Natural killer cell (primary cell): ENCODE data around the gene CHERP. TPM values are rescaled to one million over a fixed set of nuclear protein-coding genes. Genes with fewer than 3 reads are reported as not detected.
A peak's percentile ranks its signal among the peaks of the same experiment; 100 is the strongest.
"Not testable (repeated sequence)": the region's sequence is repeated elsewhere in the genome, so short reads cannot be mapped to it uniquely, and the experiment has no call there.

Experiments
- ATAC-seq, 3 donors: fragments of 150-1000 bp in 2 of 3; fragments of 200-7000 bp in 1 of 3; cut with Tn5 transposase; 1 replicate in 1 of 3; 2 replicates in 2 of 3; pipeline ENCODE4 v1.10.0; 2021; ENCODE audit warnings: mild to moderate bottlenecking in 2 of 3, moderate library complexity in 2 of 3
- DNase-seq, 2 donors: peaks; one replicate each; pipeline versions ENCODE4 v3.0.0 to v3.0.0-alpha.2; 2013 to 2021; ENCODE audit warnings: mixed read lengths in 1 of 2
- H3K27ac ChIP-seq: one replicate; pipeline ENCODE4 v1.5.1; 2013; ENCODE audit warnings: mild to moderate bottlenecking, low read length
- H3K27me3 ChIP-seq: one replicate; pipeline ENCODE4 v1.6.1; 2013; ENCODE audit warnings: low read length; ENCODE audit not compliant: control insufficient read depth, insufficient read depth
- H3K36me3 ChIP-seq: one replicate; pipeline ENCODE4 v1.6.1; 2013; ENCODE audit warnings: low read length; ENCODE audit not compliant: control insufficient read depth, insufficient read depth
- H3K4me1 ChIP-seq: one replicate; pipeline ENCODE4 v1.6.1; 2013; ENCODE audit warnings: low read length; ENCODE audit not compliant: control insufficient read depth, insufficient read depth
- H3K4me3 ChIP-seq: one replicate; pipeline ENCODE4 v1.5.1; 2013; ENCODE audit warnings: low read length
- H3K9me3 ChIP-seq: one replicate; pipeline ENCODE4 v1.6.1; 2013; ENCODE audit warnings: low read length; ENCODE audit not compliant: control insufficient read depth, insufficient read depth
- H3K27ac Mint-ChIP-seq, 2 donors: one replicate each; pipeline ENCODE4 v1.8.0; 2022; ENCODE audit warnings: mild to moderate bottlenecking in 2 of 2, mixed read lengths in 2 of 2, moderate library complexity in 1 of 2
- H3K27me3 Mint-ChIP-seq, 2 donors: one replicate each; pipeline ENCODE4 v1.8.0; 2022; ENCODE audit warnings: low read depth in 2 of 2, mixed read lengths in 2 of 2
- H3K36me3 Mint-ChIP-seq: one replicate; pipeline ENCODE4 v1.8.0; 2022; ENCODE audit warnings: mixed read lengths
- H3K4me1 Mint-ChIP-seq, 2 donors: one replicate each; pipeline ENCODE4 v1.8.0; 2022; ENCODE audit warnings: mixed read lengths in 2 of 2
- H3K4me3 Mint-ChIP-seq: one replicate; pipeline ENCODE4 v1.8.0; 2022; ENCODE audit warnings: mild to moderate bottlenecking, moderate library complexity, mixed read lengths
- H3K9me3 Mint-ChIP-seq, 2 donors: one replicate each; pipeline ENCODE4 v1.8.0; 2022; ENCODE audit warnings: mixed read lengths in 2 of 2
- CTCF ChIP-seq: fragments of 200-600 bp; IDR thresholded peaks from one replicate; pipeline ENCODE4 v1.8.0; 2022; ENCODE audit warnings: antibody characterized with exemption
- WGBS: methylation state at CpG from one replicate; pipeline ENCODE4 v1.1.7; 2013; ENCODE audit warnings: missing lambda C conversion rate; ENCODE audit not compliant: insufficient coverage; 5-methylcytosine and 5-hydroxymethylcytosine counted together
- intact Hi-C: fragments of 100-400 bp; cut with micrococcal nuclease; formaldehyde crosslinking; loops from one replicate; pipeline ENCODE4 v1.14.2; 2022
- total RNA-seq, 4 donors: library from RNA; stranded (reverse); fragments of 120-200 nt in 1 of 4; gene quantifications; one replicate each; pipeline versions ENCODE4 v1.2.3 to v1.2.4, GENCODE V29; 2013 to 2022

CHERP gene
- total RNA-seq, 3 donors from 2014 or later (not counting 1 experiment from before 2014, with no cell fraction given), result 46.5 to 70.8 (median 68.2) TPM

- no peaks in the 10 kb centered on the region for H3K36me3 Mint-ChIP-seq
- no peak for DNase-seq
- peaks cover 27 to 30% of the 10 kb centered on the region in 2 donors for H3K4me1 Mint-ChIP-seq
- H3K27me3 Mint-ChIP-seq, result no peaks in the 10 kb centered on the region
- H3K4me1 ChIP-seq, result peaks cover 29% of the 10 kb centered on the region
- intact Hi-C loops, result loop anchor here (1.0 kb wide), 1 partner anchor 37 kb away; no protein-coding TSS in a partner anchor
- no peak for ATAC-seq
- H3K4me3 Mint-ChIP-seq, result peak overlapping the region; percentile 81
- no peak overlapping the region for H3K27ac Mint-ChIP-seq
- TF ChIP-seq CTCF, result no peak
- H3K27ac ChIP-seq, result no peak overlapping the region
- no peaks in the 10 kb centered on the region for H3K36me3 ChIP-seq
- H3K9me3 ChIP-seq, result no peaks in the 10 kb centered on the region
- no peaks in the 10 kb centered on the region for H3K9me3 Mint-ChIP-seq
- no CpG with 5 or more reads among the region's 2 CpGs for WGBS
- no peaks in the 10 kb centered on the region for H3K27me3 ChIP-seq
- no peak overlapping the region for H3K4me3 ChIP-seq
Observed at GRCh38 chr19:16472992-16473391, 69.2 kb downstream of the CHERP start.

GRCh38 chr19:16472559-16472899, 69.7 kb downstream of the CHERP start:
- intact Hi-C loops, result loop anchor here (1.0 kb wide), 1 partner anchor 36 kb away; no protein-coding TSS in a partner anchor
- Mint-ChIP-seq H3K27ac (peak overlapping the region; percentile 38 to 82), H3K4me3 (peak overlapping the region; percentile 81), H3K4me1 (peaks cover 32 to 34% of the 10 kb centered on the region in 2 donors)
- not testable (repeated sequence) for H3K36me3 Mint-ChIP-seq, H3K27me3 ChIP-seq, ATAC-seq, H3K27me3 Mint-ChIP-seq, H3K36me3 ChIP-seq, DNase-seq, H3K9me3 ChIP-seq, H3K9me3 Mint-ChIP-seq
- WGBS, result 56% methylated on average over 1 of the region's 2 CpGs
- peaks cover 31% of the 10 kb centered on the region for H3K4me1 ChIP-seq
- peak overlapping the region; percentile 82 for H3K4me3 ChIP-seq
- H3K27ac ChIP-seq, result peak overlapping the region; percentile 85

GRCh38 chr19:16470911-16471811, 71.1 kb downstream of the CHERP start:
- Mint-ChIP-seq H3K36me3 (no peaks in the 10 kb centered on the region), H3K9me3 (no peaks in the 10 kb centered on the region), H3K27ac (peak overlapping the region; percentile 58 to 82), H3K4me1 (peaks cover 42 to 45% of the 10 kb centered on the region in 2 donors), H3K4me3 (peak overlapping the region; percentile 86), H3K27me3 (no peaks in the 10 kb centered on the region)
- Histone ChIP-seq H3K27ac (no peak overlapping the region), H3K27me3 (no peaks in the 10 kb centered on the region), H3K36me3 (no peaks in the 10 kb centered on the region), H3K4me3 (peak overlapping the region; percentile 62), H3K4me1 (peaks cover 31% of the 10 kb centered on the region), H3K9me3 (no peaks in the 10 kb centered on the region)
- DNase-seq, result peak in 1 of 2 donors; percentile 53
- WGBS, result 1% methylated on average over 67 of the region's 67 CpGs
- intact Hi-C loops, result no loop called here
- ATAC-seq, result peak; percentile 6 to 28 (median 10)
- no peak for TF ChIP-seq CTCF

GRCh38 chr19:16470541-16470910, 71.7 kb downstream of the CHERP start:
- Histone ChIP-seq H3K4me3 (no peak overlapping the region), H3K4me1 (peaks cover 31% of the 10 kb centered on the region), H3K27me3 (no peaks in the 10 kb centered on the region), H3K27ac (no peak overlapping the region), H3K9me3 (no peaks in the 10 kb centered on the region), H3K36me3 (no peaks in the 10 kb centered on the region)
- ATAC-seq, result no peak
- Mint-ChIP-seq H3K9me3 (no peaks in the 10 kb centered on the region), H3K27me3 (no peaks in the 10 kb centered on the region), H3K27ac (peak overlapping the region; percentile 58 to 82), H3K36me3 (no peaks in the 10 kb centered on the region), H3K4me1 (peaks cover 43 to 48% of the 10 kb centered on the region in 2 donors), H3K4me3 (peak overlapping the region; percentile 86)
- no peak for DNase-seq
- intact Hi-C loops, result no loop called here
- 83% methylated on average over 7 of the region's 7 CpGs for WGBS
- no peak for TF ChIP-seq CTCF

Other genes with a start within 250 kb of the CHERP start
- 100 to 1,000 TPM; 246 to 645 (median 377) TPM for gene KLF2, start 217.6 kb downstream of the CHERP start, total RNA-seq
- gene EPS15L1, start 70.5 kb downstream of the CHERP start, total RNA-seq, result 100 to 1,000 TPM in 1 of 3 donors, 10 to 100 TPM in 2; 92.2 to 120 (median 99.3) TPM
- gene CALR3, start 46.3 kb downstream of the CHERP start, total RNA-seq, result not detected
- 1 to 10 TPM; 1.2 to 2.8 (median 1.4) TPM for gene C19orf44, start 46.0 kb downstream of the CHERP start, total RNA-seq
- 10 to 100 TPM; 53.2 to 55.5 (median 54.2) TPM for gene SLC35E1, start 30.0 kb upstream of the CHERP start, total RNA-seq
- gene MED26, start 85.8 kb upstream of the CHERP start, total RNA-seq, result 10 to 100 TPM; 34.7 to 47.5 (median 47.3) TPM
- gene SMIM7, start 117.7 kb upstream of the CHERP start, total RNA-seq, result 10 to 100 TPM; 63.2 to 88.4 (median 76.0) TPM
- 1 to 10 TPM in 1 of 3 donors, under 1 TPM in 2; 0.29 to 2.2 (median 0.89) TPM for gene TMEM38A, start 118.7 kb upstream of the CHERP start, total RNA-seq
- gene NWD1, start 177.4 kb upstream of the CHERP start, total RNA-seq, result under 1 TPM in 2 of 3 donors, not detected in 1; 0.05 TPM